PC-9 (cell line): Measurements from ENCODE around the gene YWHAQ.

Source experiments
- CTCF ChIP-seq: fragments of 200-600 bp; sonication (generic); conservative IDR thresholded peaks from 2 replicates; pipeline ENCODE4 v1.6.1; 2017; ENCODE audit warnings: mixed run types, antibody characterized with exemption, mild to moderate bottlenecking, moderate library complexity
- EZH2 ChIP-seq: fragments of 200-600 bp; sonication (generic); IDR thresholded peaks from 2 replicates; pipeline ENCODE4 v1.8.0; 2017; ENCODE audit warnings: antibody characterized with exemption, low read depth

GRCh38 chr2:9658972-9659371 is 28.2 kb upstream of the YWHAQ start:
- TF ChIP-seq EZH2 (no peak), CTCF (no peak)
